ENCODE measurements around the gene KRTCAP2.

Gene KRTCAP2

DNA sequence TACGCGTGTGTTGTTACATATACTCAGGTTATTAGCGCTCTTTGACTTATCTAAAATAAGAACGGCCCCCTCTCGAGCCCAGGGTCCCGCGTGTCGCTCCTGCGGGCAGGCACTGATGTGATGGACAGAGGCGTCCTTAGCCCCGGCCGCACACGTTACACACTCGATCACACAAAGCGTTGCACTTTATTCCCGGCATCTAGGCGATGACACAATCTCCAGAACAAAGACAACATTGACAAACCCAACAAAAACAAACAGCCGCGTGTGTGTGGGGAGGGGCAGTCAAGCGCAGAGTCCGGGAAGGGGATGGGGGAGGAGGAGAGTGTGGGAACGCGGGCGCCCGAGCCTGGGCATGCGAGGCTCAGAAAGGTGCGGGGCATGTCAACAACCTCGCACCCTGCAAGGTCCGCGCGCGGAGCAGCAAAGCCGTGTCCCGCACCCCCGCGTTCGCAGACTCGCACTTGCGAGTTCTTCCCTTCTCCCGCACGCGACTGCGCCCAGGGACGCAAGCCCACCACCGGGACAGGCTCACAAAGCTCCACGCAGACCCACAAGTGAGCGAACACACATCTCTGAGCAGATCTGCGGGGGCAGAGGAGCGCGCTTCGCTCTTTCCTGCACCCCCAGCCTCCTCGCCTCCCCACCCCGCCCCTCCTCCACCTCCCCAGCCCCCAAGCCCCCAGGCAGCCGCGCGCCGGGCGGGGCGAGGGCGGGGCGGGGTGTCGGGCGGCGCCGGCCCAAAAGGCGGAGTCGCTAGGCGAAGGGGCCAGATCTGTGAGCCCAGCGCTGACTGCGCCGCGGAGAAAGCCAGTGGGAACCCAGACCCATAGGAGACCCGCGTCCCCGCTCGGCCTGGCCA lies 45.8 kb downstream of the KRTCAP2 start, which contains the start of gene EFNA1:
TSS of gene EFNA1 (plus strand) at position 772 of the 862 bp plus-strand sequence. CDS start 102 bp downstream, outside the sequence.
- H3K9me3 ChIP-seq (ENCODE audit: control insufficient read depth, low read length): no peaks in the 10 kb centered on the region
- peak within 1 kb of the TSS; percentile 57 for H3K4me2 ChIP-seq (ENCODE audit: low read length)
- peak within 1 kb of the TSS; percentile 28 for H3K9ac ChIP-seq
- no peaks in the 10 kb centered on the region for H3K27me3 ChIP-seq (ENCODE audit: control insufficient read depth, insufficient read depth, low read length)
- peak within 1 kb of the TSS; percentile 72 for H3K27ac ChIP-seq
- peak within 1 kb of the TSS; percentile 75 for H3K4me3 ChIP-seq (ENCODE audit: low read depth, low read length)
- no peaks in the 10 kb centered on the region for H3K79me2 ChIP-seq
- H3K36me3 ChIP-seq (ENCODE audit: control insufficient read depth, insufficient read depth, low read length): no peaks in the 10 kb centered on the region
- H3K4me1 ChIP-seq: peaks cover 2% of the 10 kb centered on the region
- TF ChIP-seq, protein P1, sequence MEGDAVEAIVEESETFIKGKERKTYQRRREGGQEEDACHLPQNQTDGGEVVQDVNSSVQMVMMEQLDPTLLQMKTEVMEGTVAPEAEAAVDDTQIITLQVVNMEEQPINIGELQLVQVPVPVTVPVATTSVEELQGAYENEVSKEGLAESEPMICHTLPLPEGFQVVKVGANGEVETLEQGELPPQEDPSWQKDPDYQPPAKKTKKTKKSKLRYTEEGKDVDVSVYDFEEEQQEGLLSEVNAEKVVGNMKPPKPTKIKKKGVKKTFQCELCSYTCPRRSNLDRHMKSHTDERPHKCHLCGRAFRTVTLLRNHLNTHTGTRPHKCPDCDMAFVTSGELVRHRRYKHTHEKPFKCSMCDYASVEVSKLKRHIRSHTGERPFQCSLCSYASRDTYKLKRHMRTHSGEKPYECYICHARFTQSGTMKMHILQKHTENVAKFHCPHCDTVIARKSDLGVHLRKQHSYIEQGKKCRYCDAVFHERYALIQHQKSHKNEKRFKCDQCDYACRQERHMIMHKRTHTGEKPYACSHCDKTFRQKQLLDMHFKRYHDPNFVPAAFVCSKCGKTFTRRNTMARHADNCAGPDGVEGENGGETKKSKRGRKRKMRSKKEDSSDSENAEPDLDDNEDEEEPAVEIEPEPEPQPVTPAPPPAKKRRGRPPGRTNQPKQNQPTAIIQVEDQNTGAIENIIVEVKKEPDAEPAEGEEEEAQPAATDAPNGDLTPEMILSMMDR (IDR thresholded peaks at IDR 0.05): no peak
- peak within 1 kb of the TSS; percentile 77 for H2AFZ ChIP-seq

DNA sequence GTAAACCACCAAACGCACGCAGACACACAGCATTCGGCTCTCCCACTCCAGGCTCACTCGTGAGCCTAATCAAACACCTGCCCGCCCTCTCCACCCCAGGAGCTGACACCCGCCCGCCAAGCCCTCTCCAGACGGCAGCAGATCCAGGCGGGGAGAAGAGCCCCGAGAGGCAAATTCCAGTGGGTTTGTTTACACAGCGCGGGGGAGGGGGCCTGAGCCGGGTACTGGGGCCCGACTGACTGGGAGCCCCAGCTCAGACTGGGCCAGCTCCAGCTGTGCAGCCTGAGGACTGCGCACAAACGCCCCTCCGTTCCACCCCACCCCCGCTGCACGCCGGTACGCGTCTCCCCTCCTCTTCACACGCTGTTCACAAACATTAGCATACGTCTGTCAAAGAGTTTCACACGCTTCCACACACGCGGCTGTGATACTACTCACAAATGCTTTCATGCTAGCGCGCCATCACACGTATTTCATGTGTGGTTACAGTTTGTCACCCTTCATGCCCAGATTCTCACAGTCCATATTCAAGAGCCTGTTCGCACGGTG lies 46.5 kb downstream of the KRTCAP2 start:
- Histone ChIP-seq H3K4me3 (ENCODE audit: low read depth, low read length) (peak overlapping the region; percentile 75), H3K9me3 (ENCODE audit: control insufficient read depth, low read length) (no peaks in the 10 kb centered on the region), H3K27ac (no peak overlapping the region), H3K4me2 (ENCODE audit: low read length) (peak overlapping the region; percentile 57), H3K4me1 (peaks cover 2% of the 10 kb centered on the region), H3K27me3 (ENCODE audit: control insufficient read depth, insufficient read depth, low read length) (no peaks in the 10 kb centered on the region), H2AFZ (peak overlapping the region; percentile 77), H3K36me3 (ENCODE audit: control insufficient read depth, insufficient read depth, low read length) (no peaks in the 10 kb centered on the region), H3K79me2 (no peaks in the 10 kb centered on the region), H3K9ac (no peak overlapping the region)
- TF ChIP-seq, protein P1 (IDR thresholded peaks at IDR 0.05): no peak

DNA sequence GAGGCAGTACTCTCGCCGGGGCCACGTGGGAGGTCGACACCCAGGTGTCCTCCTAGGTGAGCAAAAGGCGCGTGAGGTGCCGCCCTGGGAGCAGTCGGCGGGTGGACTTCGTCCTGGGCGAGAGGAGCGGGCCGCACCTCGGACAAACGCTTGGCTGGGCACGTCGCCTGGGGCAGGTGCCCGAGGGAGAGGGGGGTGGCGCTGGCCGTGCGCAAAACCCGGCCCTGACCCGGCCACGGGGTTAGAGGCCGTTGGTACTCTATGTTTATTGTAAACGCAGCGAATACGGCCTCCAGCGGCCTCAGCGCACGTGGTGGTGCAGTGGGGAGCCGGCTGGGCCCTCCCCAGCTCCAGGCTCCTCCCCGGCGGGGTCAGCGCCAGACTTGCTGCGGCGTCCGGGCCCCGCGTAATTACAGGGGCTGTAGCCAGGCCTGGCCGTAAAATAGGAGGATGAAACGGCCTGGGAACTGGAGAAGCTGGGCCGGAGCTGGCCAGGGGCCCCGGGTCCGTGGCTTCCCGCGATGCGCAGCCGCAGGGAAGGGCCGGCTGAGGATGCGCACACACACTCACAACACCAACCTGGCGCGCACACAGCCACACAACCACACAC lies 47.1 kb downstream of the KRTCAP2 start:
- Histone ChIP-seq H3K27me3 (ENCODE audit: control insufficient read depth, insufficient read depth, low read length) (no peaks in the 10 kb centered on the region), H3K4me1 (peaks cover 2% of the 10 kb centered on the region), H3K27ac (no peak overlapping the region), H3K79me2 (no peaks in the 10 kb centered on the region), H2AFZ (no peak overlapping the region), H3K36me3 (ENCODE audit: control insufficient read depth, insufficient read depth, low read length) (no peaks in the 10 kb centered on the region), H3K4me3 (ENCODE audit: low read depth, low read length) (no peak overlapping the region), H3K9me3 (ENCODE audit: control insufficient read depth, low read length) (no peaks in the 10 kb centered on the region), H3K9ac (no peak overlapping the region), H3K4me2 (ENCODE audit: low read length) (no peak overlapping the region)
- TF ChIP-seq, protein P1 (IDR thresholded peaks at IDR 0.05): no peak

DNA sequence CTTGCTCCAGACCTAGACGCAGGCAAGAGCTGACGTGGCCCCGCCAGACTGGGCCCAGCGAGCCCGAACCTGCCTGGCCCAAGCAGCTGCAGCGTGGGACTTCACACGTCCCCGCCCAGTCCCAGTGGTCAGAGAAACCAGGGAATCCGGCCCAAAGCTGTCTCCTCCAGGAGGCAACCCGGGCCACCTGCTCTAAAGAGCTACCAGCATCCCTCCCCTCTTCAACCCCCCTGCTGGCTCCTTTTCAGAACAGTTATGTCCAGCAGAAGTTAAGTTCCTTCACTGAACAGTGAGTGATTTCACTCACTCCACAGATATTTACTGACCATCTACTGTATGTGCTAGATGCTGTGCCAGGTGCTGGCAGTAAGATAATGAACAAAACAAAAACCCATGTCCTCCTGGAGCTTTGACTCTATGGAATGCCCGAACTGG lies 47.6 kb downstream of the KRTCAP2 start:
- peaks cover 2% of the 10 kb centered on the region for H3K4me1 ChIP-seq
- no peaks in the 10 kb centered on the region for H3K9me3 ChIP-seq (ENCODE audit: control insufficient read depth, low read length)
- H3K36me3 ChIP-seq (ENCODE audit: control insufficient read depth, insufficient read depth, low read length): no peaks in the 10 kb centered on the region
- no peak overlapping the region for H3K27ac ChIP-seq
- H3K4me2 ChIP-seq (ENCODE audit: low read length): no peak overlapping the region
- no peak overlapping the region for H3K9ac ChIP-seq
- no peak overlapping the region for H3K4me3 ChIP-seq (ENCODE audit: low read depth, low read length)
- TF ChIP-seq, protein P1 (IDR thresholded peaks at IDR 0.05): no peak
- no peaks in the 10 kb centered on the region for H3K27me3 ChIP-seq (ENCODE audit: control insufficient read depth, insufficient read depth, low read length)
- no peaks in the 10 kb centered on the region for H3K79me2 ChIP-seq
- H2AFZ ChIP-seq: no peak overlapping the region

All from parathyroid adenoma (tissue), 2 donors.